Muscle of back (tissue), 13 donors: ENCODE data around the gene NACC2. TPM values are rescaled to one million over a fixed set of nuclear protein-coding genes. Genes with fewer than 3 reads are reported as not detected.

ENCODE experiments used
- DNase-seq, 3 donors: peaks; one replicate each; pipeline versions ENCODE4 v3.0.0 to v3.0.0-alpha.2; 2013
- long read RNA-seq, 9 donors: transcript quantifications; one replicate each; lab custom pipeline, GENCODE V29; 2026
- polyA plus RNA-seq, 10 donors: library from polyadenylated mRNA; unstranded; fragments of 120-200 nt; gene quantifications; one replicate each; pipeline ENCODE4 v1.2.1, GENCODE V29; 2013; ENCODE audit not compliant: insufficient read length in 10 of 10

The NACC2 gene
- polyA plus RNA-seq: 10 to 100 TPM in 5 of 10 donors, 1 to 10 TPM in 5; 6.0 to 11.8 (median 10.0) TPM
- long read RNA-seq, donor 1, full-length matches to known transcripts: 4 of 4 reads
- long read RNA-seq, donor 1, partial matches to known transcripts: 0 of 4 reads
- long read RNA-seq, donor 1, other reads (novel, unspliced or antisense): 0 of 4 reads
- long read RNA-seq, donor 2, full-length matches to known transcripts: 2 of 2 reads
- long read RNA-seq, donor 2, partial matches to known transcripts: 0 of 2 reads
- long read RNA-seq, donor 2, other reads (novel, unspliced or antisense): 0 of 2 reads
- long read RNA-seq, donor 3: 0 reads
- long read RNA-seq, donor 4, full-length matches to known transcripts: 3 of 3 reads
- long read RNA-seq, donor 4, partial matches to known transcripts: 0 of 3 reads
- long read RNA-seq, donor 4, other reads (novel, unspliced or antisense): 0 of 3 reads
- long read RNA-seq, donor 5, full-length matches to known transcripts: 1 of 1 reads
- long read RNA-seq, donor 5, partial matches to known transcripts: 0 of 1 reads
- long read RNA-seq, donor 5, other reads (novel, unspliced or antisense): 0 of 1 reads
- long read RNA-seq, donor 6, full-length matches to known transcripts: 3 of 3 reads
- long read RNA-seq, donor 6, partial matches to known transcripts: 0 of 3 reads
- long read RNA-seq, donor 6, other reads (novel, unspliced or antisense): 0 of 3 reads
- long read RNA-seq, donor 7, full-length matches to known transcripts: 2 of 2 reads
- long read RNA-seq, donor 7, partial matches to known transcripts: 0 of 2 reads
- long read RNA-seq, donor 7, other reads (novel, unspliced or antisense): 0 of 2 reads
- long read RNA-seq, donor 8, full-length matches to known transcripts: 1 of 1 reads
- long read RNA-seq, donor 8, partial matches to known transcripts: 0 of 1 reads
- long read RNA-seq, donor 8, other reads (novel, unspliced or antisense): 0 of 1 reads
- long read RNA-seq, donor 9: 0 reads

DNA sequence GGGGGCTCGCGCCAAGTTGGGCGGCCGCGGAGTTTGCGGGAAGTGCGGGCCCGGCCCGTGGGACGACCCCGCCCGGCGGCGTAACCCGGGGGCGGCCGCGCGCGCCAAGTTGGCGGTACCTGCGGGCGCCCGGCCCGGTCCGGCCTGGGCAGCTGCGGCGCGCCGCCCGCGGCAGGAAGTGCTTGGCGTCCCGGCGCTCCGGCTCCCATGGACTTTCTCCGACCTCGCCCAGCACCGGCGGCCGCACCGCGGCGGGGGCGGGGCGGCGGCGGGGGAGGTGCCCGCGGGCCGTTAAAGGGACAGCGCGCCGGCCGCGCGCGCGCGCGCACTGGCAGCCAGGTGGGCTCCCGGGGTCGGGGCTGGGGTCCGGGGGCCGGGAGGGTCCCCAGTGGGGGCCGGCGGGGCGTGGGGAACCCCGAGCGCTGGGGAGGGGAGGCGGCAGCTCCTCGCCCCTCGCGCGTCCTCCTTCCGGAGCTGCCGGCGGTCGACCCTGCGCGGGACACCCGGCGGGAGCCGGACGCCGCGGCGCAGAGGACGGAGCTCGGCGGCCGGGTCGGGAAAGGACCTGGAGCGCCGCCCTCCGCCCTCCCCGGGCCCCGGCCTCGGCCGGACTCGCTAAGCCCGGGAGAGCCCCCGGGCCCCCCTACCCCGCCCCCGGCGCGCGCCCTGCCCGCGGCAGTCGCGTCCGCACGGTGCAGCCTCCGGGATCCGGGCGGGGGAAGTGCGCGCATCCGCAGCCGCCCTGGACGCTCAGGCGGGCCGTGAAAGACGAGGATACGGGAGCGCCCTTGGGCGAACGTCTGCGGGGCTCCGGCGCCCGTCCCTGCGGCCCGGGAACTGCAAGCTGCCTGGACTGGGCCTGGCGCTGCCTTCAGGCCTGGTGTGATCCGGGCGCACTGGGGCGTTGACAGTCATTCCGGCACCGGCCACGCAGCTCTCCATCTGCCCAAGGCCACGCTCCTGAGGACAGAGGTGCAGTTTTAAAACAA is at the start of gene NACC2:
Gene NACC2, minus strand, starts transcription at position 220 of the 989 bp plus-strand sequence. CDS start 44,768 bp downstream, outside the sequence.
- peak in 2 of 3 donors; percentile 48 to 64 for DNase-seq

DNA sequence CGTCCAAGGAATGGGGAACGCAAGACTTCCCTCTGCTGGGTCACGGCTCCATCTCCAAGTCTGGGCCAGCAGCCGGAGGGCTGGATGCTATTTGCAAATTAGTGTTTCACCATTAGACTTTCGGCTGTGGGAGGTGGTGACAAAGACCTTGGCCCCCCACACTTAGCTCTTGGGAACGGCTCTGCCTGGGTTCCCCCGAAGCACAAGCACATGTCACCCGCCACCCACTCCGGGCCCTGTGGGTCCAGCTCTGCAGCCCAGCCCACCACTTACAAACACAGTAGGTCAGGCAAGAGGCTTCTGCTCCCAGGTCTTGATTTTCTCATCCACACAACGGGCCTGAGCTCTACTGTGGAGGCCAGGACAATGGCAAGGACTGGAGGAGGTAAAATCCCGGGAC is 49.4 kb upstream of the NACC2 start:
- no peak for DNase-seq

DNA sequence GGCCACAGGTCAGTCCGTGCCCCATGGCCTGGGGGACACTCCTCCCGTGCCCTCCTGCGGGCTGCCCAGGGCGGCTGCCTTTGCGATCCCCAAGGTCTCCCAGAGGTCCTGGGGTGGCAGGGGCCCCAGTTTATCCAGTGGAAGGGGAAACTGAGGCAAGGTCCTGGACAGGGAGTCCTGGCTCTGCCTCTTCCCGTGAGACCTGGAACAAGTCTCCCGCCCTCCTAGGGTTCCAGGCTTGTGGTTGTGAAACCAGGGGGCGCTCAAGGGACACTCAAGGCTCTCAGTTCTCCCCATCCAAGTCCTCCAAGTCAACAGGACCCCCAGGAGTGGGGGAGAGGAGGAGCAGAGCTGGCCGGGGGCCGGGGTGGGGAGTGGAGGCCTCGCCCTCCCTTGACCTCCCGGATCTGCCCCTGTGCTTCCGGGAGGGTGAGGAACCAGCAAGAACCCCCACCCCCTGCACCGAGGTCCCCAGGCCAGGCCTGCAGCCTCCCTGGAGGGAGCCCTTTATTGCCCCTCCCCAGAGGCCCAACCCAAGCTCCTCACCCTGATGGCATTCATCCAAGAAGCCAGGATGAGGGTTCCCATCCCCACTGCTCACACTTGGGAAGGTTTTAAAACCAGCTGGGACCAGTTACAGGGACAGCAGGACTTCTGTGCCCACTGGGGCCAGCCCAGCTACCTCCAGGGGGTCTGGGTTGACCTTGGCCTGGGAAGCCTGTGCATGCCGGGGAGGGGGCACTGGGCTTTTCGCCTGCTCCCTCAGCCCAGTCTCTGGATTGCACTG is 48.3 kb upstream of the NACC2 start:
- peak in 1 of 3 donors; percentile 59 for DNase-seq

GRCh38 chr9:136142859-136143214 is 47.7 kb upstream of the NACC2 start:
- no peak for DNase-seq

- no peak for DNase-seq
Observed at GRCh38 chr9:136142414-136142796, 47.3 kb upstream of the NACC2 start.

GRCh38 chr9:136141682-136142413 is 46.8 kb upstream of the NACC2 start:
- peak in 1 of 3 donors; percentile 52 for DNase-seq

DNA sequence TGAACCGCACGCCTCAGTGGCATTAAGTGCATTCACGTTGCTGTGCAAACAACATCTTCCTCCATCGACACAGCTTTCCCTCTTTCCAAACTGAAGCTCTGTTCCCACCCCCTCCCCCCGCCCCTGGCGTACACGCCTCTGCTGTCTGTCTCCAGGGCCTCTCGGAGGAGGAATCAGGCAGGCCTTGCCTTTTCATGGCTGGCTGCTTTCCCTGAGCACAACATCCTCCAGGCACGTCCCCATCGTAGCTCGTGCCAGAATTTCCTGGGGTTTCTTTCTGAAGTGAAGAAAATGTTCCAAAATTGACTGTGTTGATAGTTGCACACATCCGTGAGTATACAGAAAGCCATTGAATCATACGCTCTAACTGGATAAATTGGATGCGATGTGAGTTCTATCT is 45.9 kb upstream of the NACC2 start:
- peak; percentile 65 to 93 (median 84) for DNase-seq

GRCh38 chr9:136140046-136140445 is 45.0 kb upstream of the NACC2 start:
- no peak for DNase-seq

DNA sequence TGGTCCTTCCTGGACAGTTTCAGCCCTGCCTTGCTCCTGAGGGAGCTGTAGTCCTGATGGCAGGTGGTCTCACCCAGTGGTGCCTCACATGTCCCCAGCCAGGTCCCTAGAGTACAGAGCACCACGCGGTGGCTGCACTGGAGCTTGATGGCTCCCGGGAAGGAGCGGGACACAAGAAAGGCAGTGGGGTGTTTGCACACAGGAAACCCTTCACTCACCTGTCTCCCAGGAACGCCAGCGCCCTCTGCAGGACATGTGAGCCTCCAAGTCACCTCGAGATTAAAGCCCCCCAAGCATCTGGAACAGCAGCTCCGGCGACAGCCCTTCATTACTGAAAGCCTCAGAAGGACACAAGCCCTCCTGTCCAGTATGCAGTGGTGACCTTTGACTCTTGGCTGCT is 43.5 kb upstream of the NACC2 start:
- DNase-seq: no peak

DNA sequence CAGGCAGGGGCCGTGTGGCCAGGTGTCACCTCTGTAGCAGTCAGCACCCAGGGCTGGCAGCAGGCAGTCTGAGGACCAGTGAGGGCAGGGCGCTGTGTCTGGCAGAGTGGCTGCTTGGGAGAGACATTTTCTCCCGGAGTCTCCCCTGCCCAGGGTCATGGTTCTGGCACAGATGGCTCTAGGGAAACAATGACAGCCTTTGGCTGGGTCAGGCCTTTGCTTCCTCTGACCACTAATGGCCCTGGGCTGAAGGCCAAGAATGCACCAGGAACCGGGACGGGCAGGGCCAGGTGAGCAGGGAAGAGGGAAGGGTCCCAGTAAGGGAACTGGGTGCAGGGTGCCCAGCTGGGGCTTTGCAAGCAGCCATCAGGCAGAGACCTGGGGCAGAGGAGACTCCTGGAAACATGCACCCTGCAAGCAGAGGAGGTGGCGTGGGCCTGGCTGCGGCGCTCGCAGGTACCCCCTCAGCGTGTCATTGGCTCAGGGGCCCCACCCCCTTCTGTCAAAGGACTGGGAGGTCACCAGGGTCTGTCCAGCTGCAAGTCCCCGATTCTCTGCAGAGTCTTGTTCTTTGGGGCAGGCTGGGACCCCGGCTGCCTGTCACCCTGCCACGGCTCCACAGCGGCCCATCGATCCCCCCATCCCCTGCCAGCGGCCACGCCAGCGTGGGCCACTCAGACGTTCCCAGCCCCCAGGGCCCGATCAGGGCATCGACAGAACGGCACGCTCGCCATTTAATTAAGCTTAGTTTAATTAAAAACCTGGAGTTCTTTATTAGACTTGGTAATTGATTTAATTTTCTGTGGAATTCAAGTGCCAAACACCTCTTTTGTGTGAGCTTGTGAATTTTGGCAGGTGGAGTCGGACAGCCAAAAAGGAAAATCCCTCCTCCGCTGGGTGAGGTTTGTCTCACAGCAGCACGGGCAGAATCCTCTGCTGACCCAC is 42.5 kb upstream of the NACC2 start:
- DNase-seq: no peak

DNA sequence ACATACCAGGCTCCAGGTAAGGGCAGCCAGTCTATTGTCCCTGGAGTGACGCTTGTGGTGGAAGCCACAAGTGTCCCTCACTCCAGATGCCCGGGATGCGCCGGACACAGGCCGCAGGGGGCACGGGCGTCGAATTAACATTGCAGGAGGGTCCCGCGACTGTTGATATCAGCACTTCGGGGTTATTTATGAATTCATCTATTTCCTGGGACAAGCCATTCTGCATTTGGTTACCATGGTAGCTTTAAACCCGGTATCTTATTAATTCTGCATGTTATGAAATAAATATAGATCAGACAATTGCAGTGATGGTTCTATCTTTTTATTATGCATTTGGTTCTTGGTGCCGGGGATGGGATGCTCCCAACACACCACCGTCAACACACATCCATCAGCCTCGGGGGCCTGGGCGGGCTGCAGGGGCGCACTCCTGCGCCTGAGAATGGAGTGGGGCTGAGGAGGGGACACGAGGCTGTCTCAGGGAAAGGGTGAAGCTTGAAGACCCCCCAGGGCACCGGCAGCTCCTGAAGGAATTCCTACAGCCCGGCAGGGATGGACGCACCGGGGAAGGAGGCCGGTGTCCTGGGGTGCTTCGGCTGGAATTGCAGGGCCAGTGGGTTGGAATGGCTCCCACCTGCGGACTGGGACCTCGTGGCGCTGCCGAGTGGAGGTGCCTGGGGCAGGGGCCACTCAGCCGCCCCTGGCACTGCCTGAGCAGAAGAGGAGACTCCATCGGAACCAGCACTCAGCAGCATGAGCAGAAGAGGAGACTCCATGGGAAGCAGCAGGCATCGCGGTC is 41.2 kb upstream of the NACC2 start:
- no peak for DNase-seq

GRCh38 chr9:136135326-136136126 is 40.4 kb upstream of the NACC2 start:
- no peak for DNase-seq

DNA sequence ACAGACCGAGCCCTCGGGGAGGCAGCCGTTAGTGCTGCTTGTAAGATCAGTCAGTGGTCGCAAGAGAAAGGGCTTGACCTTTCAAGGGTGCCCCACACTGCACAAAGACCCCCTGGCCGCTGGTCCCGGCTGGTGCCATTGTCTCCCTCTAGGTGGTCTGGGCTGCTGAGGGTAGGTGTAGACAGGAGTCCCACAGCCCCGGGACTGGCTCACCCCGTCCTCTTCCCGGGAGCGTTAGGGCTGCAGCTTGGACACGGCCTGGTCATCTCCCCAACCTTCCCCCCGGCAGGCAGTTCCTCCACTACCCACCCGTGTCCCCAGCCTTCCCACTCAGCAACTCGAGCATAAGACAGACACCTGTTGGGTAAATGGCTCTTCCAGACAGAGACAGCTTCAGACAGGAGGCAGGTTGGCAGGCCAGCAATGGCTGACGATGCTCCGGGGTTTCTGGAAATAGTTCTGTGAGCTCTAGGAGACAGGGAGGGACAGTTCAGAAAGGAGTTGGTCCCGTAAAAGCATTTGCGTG is 38.9 kb upstream of the NACC2 start:
- no peak for DNase-seq

GRCh38 chr9:136133191-136133958 is 38.3 kb upstream of the NACC2 start:
- DNase-seq: peak in 2 of 3 donors; percentile 38 to 65

DNA sequence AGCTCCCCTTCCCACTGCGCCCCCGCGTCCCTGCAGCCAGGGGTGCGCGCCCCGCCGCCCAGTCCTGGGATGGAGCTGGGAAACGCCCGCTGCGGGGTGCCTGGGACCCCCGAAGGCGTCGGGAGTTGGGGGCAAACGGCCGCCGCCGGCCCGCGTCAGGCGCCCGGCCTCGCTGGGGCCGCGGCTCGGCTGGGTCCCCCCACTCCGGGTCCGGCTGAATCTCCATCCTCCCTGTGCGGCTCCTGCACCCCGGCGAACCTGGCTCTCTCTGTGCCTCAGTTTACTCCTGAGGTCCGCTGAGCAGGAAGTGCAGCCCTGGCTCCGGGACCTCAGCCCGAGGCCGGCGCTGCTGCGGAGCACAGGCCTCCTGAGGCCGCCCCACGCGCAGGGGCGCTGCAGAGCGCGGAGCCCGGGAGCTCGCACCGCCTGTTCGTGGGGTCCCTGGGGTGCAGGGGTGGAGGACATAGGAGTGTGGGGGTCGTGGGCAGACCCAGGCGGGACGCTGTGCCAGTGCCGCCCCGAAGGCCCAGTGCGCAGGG is 37.5 kb upstream of the NACC2 start:
- DNase-seq: no peak
